ENCODE data around the gene LRRIQ4.

LRRIQ4 gene

GRCh38 chr3:169871129-169871886 lies 58.6 kb downstream of the LRRIQ4 start:
- Histone ChIP-seq H3K4me3 (ENCODE audit: low read depth in 1 of 2, low read length in 2 of 2) (no peak overlapping the region), H3K27me3 (ENCODE audit: insufficient read depth, low read length, poor library complexity) (no peaks in the 10 kb centered on the region), H3K4me1 (ENCODE audit: insufficient read depth, low read length) (peaks cover 6% of the 10 kb centered on the region), H3K9me3 (ENCODE audit: insufficient read depth, low read length, severe bottlenecking) (no peaks in the 10 kb centered on the region), H3K36me3 (ENCODE audit: insufficient read depth, low read length) (no peaks in the 10 kb centered on the region), H3K79me2 (ENCODE audit: insufficient read depth, low read length) (no peaks in the 10 kb centered on the region), H3K9ac (ENCODE audit: low read depth, low read length) (no peak overlapping the region), H4K20me1 (ENCODE audit: insufficient read depth, low read length) (no peaks in the 10 kb centered on the region), H3K4me2 (ENCODE audit: insufficient read depth, low read length) (no peak overlapping the region), H2AFZ (ENCODE audit: low read depth, low read length) (no peak overlapping the region), H3K27ac (ENCODE audit: low read length) (no peak overlapping the region)
- TF ChIP-seq CTCF (IDR thresholded peaks at IDR 0.05; ENCODE audit: borderline replicate concordance, extremely low read depth, low read length, poor library complexity, severe bottlenecking) = no peak
- no peak for TF ChIP-seq EZH2 (IDR thresholded peaks at IDR 0.05; ENCODE audit: borderline replicate concordance, low read depth, low read length, severe bottlenecking)
- DNase-seq (peak; percentile 61), ATAC-seq (ENCODE audit: insufficient read depth, low read depth) (peak; percentile 97)

GRCh38 chr3:169879013-169879557 lies 66.4 kb downstream of the LRRIQ4 start:
- Histone ChIP-seq H3K27ac (ENCODE audit: low read length) (no peak overlapping the region), H3K4me3 (ENCODE audit: low read depth in 1 of 2, low read length in 2 of 2) (no peak overlapping the region), H4K20me1 (ENCODE audit: insufficient read depth, low read length) (no peaks in the 10 kb centered on the region), H3K9ac (ENCODE audit: low read depth, low read length) (no peak overlapping the region), H2AFZ (ENCODE audit: low read depth, low read length) (no peak overlapping the region), H3K4me1 (ENCODE audit: insufficient read depth, low read length) (no peaks in the 10 kb centered on the region), H3K36me3 (ENCODE audit: insufficient read depth, low read length) (no peaks in the 10 kb centered on the region), H3K27me3 (ENCODE audit: insufficient read depth, low read length, poor library complexity) (no peaks in the 10 kb centered on the region), H3K4me2 (ENCODE audit: insufficient read depth, low read length) (no peak overlapping the region), H3K9me3 (ENCODE audit: insufficient read depth, low read length, severe bottlenecking) (no peaks in the 10 kb centered on the region), H3K79me2 (ENCODE audit: insufficient read depth, low read length) (no peaks in the 10 kb centered on the region)
- DNase-seq (no peak), ATAC-seq (ENCODE audit: insufficient read depth, low read depth) (no peak)
- TF ChIP-seq CTCF (IDR thresholded peaks at IDR 0.05; ENCODE audit: borderline replicate concordance, extremely low read depth, low read length, poor library complexity, severe bottlenecking) (no peak), EZH2 (IDR thresholded peaks at IDR 0.05; ENCODE audit: borderline replicate concordance, low read depth, low read length, severe bottlenecking) (no peak)

- no peak overlapping the region for H3K4me3 ChIP-seq (ENCODE audit: low read depth in 1 of 2, low read length in 2 of 2)
- TF ChIP-seq EZH2 (IDR thresholded peaks at IDR 0.05; ENCODE audit: borderline replicate concordance, low read depth, low read length, severe bottlenecking) (no peak), CTCF (IDR thresholded peaks at IDR 0.05; ENCODE audit: borderline replicate concordance, extremely low read depth, low read length, poor library complexity, severe bottlenecking) (no peak)
- DNase-seq = no peak
Measured at GRCh38 chr3:169879845-169880575, 67.3 kb downstream of the LRRIQ4 start.

More at GRCh38 chr3:169879845-169880575, 67.3 kb downstream of the LRRIQ4 start:
- ATAC-seq (ENCODE audit: insufficient read depth, low read depth) = peak; percentile 29; the same call in 1 of the 3 replicates
- no peaks in the 10 kb centered on the region for H4K20me1 ChIP-seq (ENCODE audit: insufficient read depth, low read length)
- H3K79me2 ChIP-seq (ENCODE audit: insufficient read depth, low read length) = no peaks in the 10 kb centered on the region
- H3K4me2 ChIP-seq (ENCODE audit: insufficient read depth, low read length) = no peak overlapping the region
- no peak overlapping the region for H3K27ac ChIP-seq (ENCODE audit: low read length)
- no peaks in the 10 kb centered on the region for H3K9me3 ChIP-seq (ENCODE audit: insufficient read depth, low read length, severe bottlenecking)
- no peaks in the 10 kb centered on the region for H3K36me3 ChIP-seq (ENCODE audit: insufficient read depth, low read length)
- no peaks in the 10 kb centered on the region for H3K27me3 ChIP-seq (ENCODE audit: insufficient read depth, low read length, poor library complexity)
- H3K9ac ChIP-seq (ENCODE audit: low read depth, low read length) = no peak overlapping the region
- H2AFZ ChIP-seq (ENCODE audit: low read depth, low read length) = no peak overlapping the region
- no peaks in the 10 kb centered on the region for H3K4me1 ChIP-seq (ENCODE audit: insufficient read depth, low read length)

Data from DND-41 (cell line).